DND-41 (cell line): ENCODE measurements around the gene TBC1D7.

Source experiments
- ATAC-seq: fragments of 200-7000 bp; cut with Tn5 transposase; 3 replicates; pipeline ENCODE4 v1.9.1; 2021; ENCODE audit warnings: low read depth; ENCODE audit not compliant: insufficient read depth
- DNase-seq: peaks from one replicate; pipeline ENCODE4 v3.0.0-alpha.2; 2020
- H2AFZ ChIP-seq: 2 replicates; pipeline ENCODE4 v1.6.0; 2012; ENCODE audit warnings: low read depth, low read length
- H3K27ac ChIP-seq: 2 replicates; pipeline ENCODE4 v1.5.1; 2012; ENCODE audit warnings: low read length, inconsistent platforms
- H3K27me3 ChIP-seq: fragments of 200-600 bp; sonication (generic); 2 replicates; pipeline ENCODE4 v1.6.0; 2012; ENCODE audit warnings: low read length, mild to moderate bottlenecking, inconsistent platforms; ENCODE audit not compliant: insufficient read depth, poor library complexity
- H3K36me3 ChIP-seq: 2 replicates; pipeline ENCODE4 v1.5.1; 2012; ENCODE audit warnings: low read length, inconsistent platforms; ENCODE audit not compliant: insufficient read depth
- H3K4me1 ChIP-seq: 2 replicates; pipeline ENCODE4 v1.5.1; 2012; ENCODE audit warnings: mild to moderate bottlenecking, low read length; ENCODE audit not compliant: insufficient read depth
- H3K4me2 ChIP-seq: 2 replicates; pipeline ENCODE4 v1.6.0; 2012; ENCODE audit warnings: mild to moderate bottlenecking, moderate library complexity, low read length, inconsistent platforms; ENCODE audit not compliant: insufficient read depth
- H3K4me3 ChIP-seq, 2 experiments: fragments of 200-600 bp in 1 of 2; shearing (Covaris generic) in 1 of 2; 2 replicates each; pipeline ENCODE4 v1.5.1; 2012 to 2016; ENCODE audit warnings: inconsistent platforms in 2 of 2, low read length in 2 of 2, mild to moderate bottlenecking in 2 of 2, low read depth in 1 of 2, moderate library complexity in 1 of 2
- H3K79me2 ChIP-seq: 2 replicates; pipeline ENCODE4 v1.6.0; 2012; ENCODE audit warnings: low read length, inconsistent platforms; ENCODE audit not compliant: insufficient read depth
- H3K9ac ChIP-seq: 2 replicates; pipeline ENCODE4 v1.6.0; 2012; ENCODE audit warnings: low read depth, mild to moderate bottlenecking, inconsistent platforms, low read length, moderate library complexity
- H3K9me3 ChIP-seq: 2 replicates; pipeline ENCODE4 v1.5.1; 2012; ENCODE audit warnings: low read length, moderate library complexity, mild to moderate bottlenecking, inconsistent platforms; ENCODE audit not compliant: insufficient read depth, severe bottlenecking
- H4K20me1 ChIP-seq: 2 replicates; pipeline ENCODE4 v1.6.0; 2012; ENCODE audit warnings: low read length; ENCODE audit not compliant: insufficient read depth
- CTCF ChIP-seq: IDR thresholded peaks from 2 replicates; pipeline ENCODE4 v1.5.1; 2012; ENCODE audit warnings: borderline replicate concordance, low read length, moderate library complexity, mild to moderate bottlenecking; ENCODE audit not compliant: poor library complexity, severe bottlenecking; ENCODE audit errors: extremely low read depth
- EZH2 ChIP-seq: IDR thresholded peaks from 3 replicates; pipeline ENCODE4 v1.6.1; 2012; ENCODE audit warnings: borderline replicate concordance, low read depth, mild to moderate bottlenecking, moderate library complexity, low read length, inconsistent platforms; ENCODE audit not compliant: severe bottlenecking

The TBC1D7 gene

GRCh38 chr6:13294499-13295069 is 33.8 kb downstream of the TBC1D7 start:
- Histone ChIP-seq H3K4me2 (no peak overlapping the region), H4K20me1 (no peaks in the 10 kb centered on the region), H3K27ac (no peak overlapping the region), H3K4me3 (no peak overlapping the region), H3K27me3 (no peaks in the 10 kb centered on the region), H3K79me2 (no peaks in the 10 kb centered on the region), H2AFZ (no peak overlapping the region), H3K9me3 (no peaks in the 10 kb centered on the region), H3K9ac (no peak overlapping the region), H3K4me1 (no peaks in the 10 kb centered on the region), H3K36me3 (peaks cover 55% of the 10 kb centered on the region)
- ATAC-seq = no peak
- TF ChIP-seq EZH2 (no peak), CTCF (no peak)
- no peak for DNase-seq

GRCh38 chr6:13292774-13293173 is 35.6 kb downstream of the TBC1D7 start:
- no peak overlapping the region for H3K27ac ChIP-seq
- no peak for DNase-seq
- H3K9me3 ChIP-seq = peaks cover 9% of the 10 kb centered on the region
- H3K36me3 ChIP-seq = peaks cover 50% of the 10 kb centered on the region
- no peaks in the 10 kb centered on the region for H3K4me1 ChIP-seq
- no peaks in the 10 kb centered on the region for H4K20me1 ChIP-seq
- no peak overlapping the region for H2AFZ ChIP-seq
- H3K4me2 ChIP-seq = no peak overlapping the region
- TF ChIP-seq EZH2 (no peak), CTCF (no peak)
- no peaks in the 10 kb centered on the region for H3K79me2 ChIP-seq
- no peak overlapping the region for H3K4me3 ChIP-seq
- no peak for ATAC-seq
- H3K27me3 ChIP-seq = no peaks in the 10 kb centered on the region
- no peak overlapping the region for H3K9ac ChIP-seq

- H3K4me3 ChIP-seq = no peak overlapping the region
- H3K27ac ChIP-seq = no peak overlapping the region
- no peaks in the 10 kb centered on the region for H3K4me1 ChIP-seq
- H3K9me3 ChIP-seq = peaks cover 14% of the 10 kb centered on the region
- no peak for ATAC-seq
- TF ChIP-seq EZH2 (no peak), CTCF (no peak)
- H4K20me1 ChIP-seq = no peaks in the 10 kb centered on the region
- no peaks in the 10 kb centered on the region for H3K79me2 ChIP-seq
- no peak overlapping the region for H3K4me2 ChIP-seq
- peaks cover 31% of the 10 kb centered on the region for H3K36me3 ChIP-seq
- DNase-seq = no peak
- no peak overlapping the region for H2AFZ ChIP-seq
- H3K27me3 ChIP-seq = no peaks in the 10 kb centered on the region
- no peak overlapping the region for H3K9ac ChIP-seq
These were observed 38.0 kb downstream of the TBC1D7 start for GRCh38 chr6:13290335-13290734.
